ENCODE measurements around the gene GPR132. TPM values are rescaled to one million over a fixed set of nuclear protein-coding genes. Genes with fewer than 3 reads are reported as not detected.
"Not testable (repeated sequence)": the region's sequence is repeated elsewhere in the genome, so short reads cannot be mapped to it uniquely, and the experiment has no call there.

The GPR132 gene
- total RNA-seq, 1 donor from 2014 or later: 2.2 TPM

GRCh38 chr14:105029402-105029801, 35.8 kb downstream of the GPR132 start:
- Histone ChIP-seq H3K27ac (ENCODE audit: low read depth, low read length) (no peak overlapping the region), H2AFZ (ENCODE audit: low read depth, low read length) (no peak overlapping the region)
- H3K27me3 Mint-ChIP-seq (ENCODE audit: low read depth, unreplicated experiment): no peaks in the 10 kb centered on the region

GRCh38 chr14:105028251-105028927, 36.8 kb downstream of the GPR132 start:
- TF ChIP-seq EZH2 (IDR thresholded peaks at IDR 0.05; ENCODE audit: insufficient read depth, low read length): no peak
- TF ChIP-seq, protein P1, sequence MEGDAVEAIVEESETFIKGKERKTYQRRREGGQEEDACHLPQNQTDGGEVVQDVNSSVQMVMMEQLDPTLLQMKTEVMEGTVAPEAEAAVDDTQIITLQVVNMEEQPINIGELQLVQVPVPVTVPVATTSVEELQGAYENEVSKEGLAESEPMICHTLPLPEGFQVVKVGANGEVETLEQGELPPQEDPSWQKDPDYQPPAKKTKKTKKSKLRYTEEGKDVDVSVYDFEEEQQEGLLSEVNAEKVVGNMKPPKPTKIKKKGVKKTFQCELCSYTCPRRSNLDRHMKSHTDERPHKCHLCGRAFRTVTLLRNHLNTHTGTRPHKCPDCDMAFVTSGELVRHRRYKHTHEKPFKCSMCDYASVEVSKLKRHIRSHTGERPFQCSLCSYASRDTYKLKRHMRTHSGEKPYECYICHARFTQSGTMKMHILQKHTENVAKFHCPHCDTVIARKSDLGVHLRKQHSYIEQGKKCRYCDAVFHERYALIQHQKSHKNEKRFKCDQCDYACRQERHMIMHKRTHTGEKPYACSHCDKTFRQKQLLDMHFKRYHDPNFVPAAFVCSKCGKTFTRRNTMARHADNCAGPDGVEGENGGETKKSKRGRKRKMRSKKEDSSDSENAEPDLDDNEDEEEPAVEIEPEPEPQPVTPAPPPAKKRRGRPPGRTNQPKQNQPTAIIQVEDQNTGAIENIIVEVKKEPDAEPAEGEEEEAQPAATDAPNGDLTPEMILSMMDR (IDR thresholded peaks at IDR 0.05; ENCODE audit: insufficient read depth, low read depth, low read length): no peak
- Histone ChIP-seq H2AFZ (ENCODE audit: low read depth, low read length) (peak overlapping the region; percentile 39), H3K4me2 (ENCODE audit: low read length) (peak overlapping the region; percentile 6), H3K4me1 (ENCODE audit: insufficient read depth, low read length) (peaks cover 51% of the 10 kb centered on the region), H3K9me3 (ENCODE audit: insufficient read depth, low read depth, low read length) (no peaks in the 10 kb centered on the region), H3K4me3 (ENCODE audit: insufficient read depth, low read depth, low read length) (no peak overlapping the region), H3K27me3 (ENCODE audit: insufficient read depth, low read length) (no peaks in the 10 kb centered on the region), H3K36me3 (ENCODE audit: insufficient read depth, low read length) (no peaks in the 10 kb centered on the region), H4K20me1 (ENCODE audit: insufficient read depth, low read length) (no peaks in the 10 kb centered on the region), H3K9ac (ENCODE audit: low read length) (peak overlapping the region; percentile 32), H3K27ac (ENCODE audit: low read depth, low read length) (peak overlapping the region; percentile 87), H3K79me2 (ENCODE audit: insufficient read depth, low read length) (no peaks in the 10 kb centered on the region)
- no peak overlapping the region for H3K4me3 Mint-ChIP-seq (ENCODE audit: unreplicated experiment)
- DNase-seq (ENCODE audit: low read depth) (no peak), FAIRE-seq (no peak)
- H3K27me3 Mint-ChIP-seq (ENCODE audit: low read depth, unreplicated experiment): no peaks in the 10 kb centered on the region
- peaks cover 3% of the 10 kb centered on the region for H3K9me3 Mint-ChIP-seq (ENCODE audit: unreplicated experiment)
- peaks cover 25% of the 10 kb centered on the region for H3K4me1 Mint-ChIP-seq (ENCODE audit: low read depth, unreplicated experiment)
- peak overlapping the region; percentile 83 for H3K27ac Mint-ChIP-seq (ENCODE audit: unreplicated experiment)
- no peaks in the 10 kb centered on the region for H3K36me3 Mint-ChIP-seq (ENCODE audit: low read depth, unreplicated experiment)

More at GRCh38 chr14:105029402-105029801, 35.8 kb downstream of the GPR132 start:
- Histone ChIP-seq H3K9ac (ENCODE audit: low read length) (no peak overlapping the region), H3K36me3 (ENCODE audit: insufficient read depth, low read length) (no peaks in the 10 kb centered on the region), H3K4me2 (ENCODE audit: low read length) (no peak overlapping the region), H3K4me3 (ENCODE audit: insufficient read depth, low read depth, low read length) (no peak overlapping the region), H3K27me3 (ENCODE audit: insufficient read depth, low read length) (no peaks in the 10 kb centered on the region), H4K20me1 (ENCODE audit: insufficient read depth, low read length) (peaks cover 2% of the 10 kb centered on the region), H3K9me3 (ENCODE audit: insufficient read depth, low read depth, low read length) (no peaks in the 10 kb centered on the region), H3K4me1 (ENCODE audit: insufficient read depth, low read length) (peaks cover 43% of the 10 kb centered on the region), H3K79me2 (ENCODE audit: insufficient read depth, low read length) (peaks cover 9% of the 10 kb centered on the region)
- Mint-ChIP-seq H3K9me3 (ENCODE audit: unreplicated experiment) (peaks cover 6% of the 10 kb centered on the region), H3K36me3 (ENCODE audit: low read depth, unreplicated experiment) (peaks cover 3% of the 10 kb centered on the region), H3K27ac (ENCODE audit: unreplicated experiment) (no peak overlapping the region), H3K4me3 (ENCODE audit: unreplicated experiment) (no peak overlapping the region), H3K4me1 (ENCODE audit: low read depth, unreplicated experiment) (peaks cover 20% of the 10 kb centered on the region)
- DNase-seq (ENCODE audit: low read depth): no peak
- TF ChIP-seq, protein P1 (IDR thresholded peaks at IDR 0.05; ENCODE audit: insufficient read depth, low read depth, low read length): no peak
- no peak for TF ChIP-seq EZH2 (IDR thresholded peaks at IDR 0.05; ENCODE audit: insufficient read depth, low read length)
- FAIRE-seq: no peak

GRCh38 chr14:105027718-105028117, 37.5 kb downstream of the GPR132 start:
- H3K27me3 ChIP-seq (ENCODE audit: insufficient read depth, low read length); H3K79me2 ChIP-seq (ENCODE audit: insufficient read depth, low read length); H2AFZ ChIP-seq (ENCODE audit: low read depth, low read length); H3K27ac Mint-ChIP-seq (ENCODE audit: unreplicated experiment); H3K4me3 ChIP-seq (ENCODE audit: insufficient read depth, low read depth, low read length); H3K9me3 Mint-ChIP-seq (ENCODE audit: unreplicated experiment); DNase-seq (ENCODE audit: low read depth); FAIRE-seq; H3K36me3 ChIP-seq (ENCODE audit: insufficient read depth, low read length); H3K36me3 Mint-ChIP-seq (ENCODE audit: low read depth, unreplicated experiment); H3K4me3 Mint-ChIP-seq (ENCODE audit: unreplicated experiment); H3K9me3 ChIP-seq (ENCODE audit: insufficient read depth, low read depth, low read length); H3K27me3 Mint-ChIP-seq (ENCODE audit: low read depth, unreplicated experiment); H4K20me1 ChIP-seq (ENCODE audit: insufficient read depth, low read length): not testable (repeated sequence)
- Histone ChIP-seq H3K27ac (ENCODE audit: low read depth, low read length) (peak overlapping the region; percentile 87), H3K9ac (ENCODE audit: low read length) (peak overlapping the region; percentile 32), H3K4me1 (ENCODE audit: insufficient read depth, low read length) (peaks cover 54% of the 10 kb centered on the region), H3K4me2 (ENCODE audit: low read length) (peak overlapping the region; percentile 6)
- peaks cover 25% of the 10 kb centered on the region for H3K4me1 Mint-ChIP-seq (ENCODE audit: low read depth, unreplicated experiment)
